ENCODE measurements around the gene RCC1. TPM values are rescaled to one million over a fixed set of nuclear protein-coding genes. Genes with fewer than 3 reads are reported as not detected.

The RCC1 gene
- total RNA-seq, 2 experiments from 2014 or later: 108 to 113 TPM

GRCh38 chr1:28516518-28516956 is 10.7 kb downstream of the RCC1 start:
- CTCF ChIA-PET: interaction anchor here (0.9 to 1.6 kb wide), 4 partner anchors 9 to 361 kb away, joined by 3 to 6 read pairs (median 4); no protein-coding TSS in a partner anchor
- Mint-ChIP-seq H3K9me3 (no peaks in the 10 kb centered on the region), H3K4me3 (peak overlapping the region; percentile 81), H3K27me3 (no peaks in the 10 kb centered on the region), H3K27ac (peak overlapping the region; percentile 91), H3K36me3 (ENCODE audit: low read depth) (peaks cover 40% of the 10 kb centered on the region), H3K4me1 (ENCODE audit: low read depth) (peaks cover 29% of the 10 kb centered on the region)
- POLR2A ChIA-PET: interaction anchor here (0.6 to 6.5 kb wide), 6 partner anchors 9 to 276 kb away, joined by 3 to 79 read pairs (median 4); partner anchors contain the start of genes RCC1 and TAF12
- intact Hi-C loops (cut with micrococcal nuclease): loop anchor here (5.0 kb wide), 3 partner anchors 66 to 361 kb away; partner anchors contain the start of gene TAF12
- ATAC-seq: no peak
- no peak for DNase-seq
- no peak for TF ChIP-seq CTCF (IDR thresholded peaks at IDR 0.05)

GRCh38 chr1:28517649-28517999 is 11.8 kb downstream of the RCC1 start:
- Mint-ChIP-seq H3K9me3 (no peaks in the 10 kb centered on the region), H3K4me1 (ENCODE audit: low read depth) (peaks cover 30% of the 10 kb centered on the region), H3K4me3 (peak overlapping the region; percentile 81), H3K27me3 (no peaks in the 10 kb centered on the region), H3K36me3 (ENCODE audit: low read depth) (peaks cover 38% of the 10 kb centered on the region), H3K27ac (peak overlapping the region; percentile 91)
- intact Hi-C loops (cut with micrococcal nuclease): loop anchor here (5.0 kb wide), 3 partner anchors 65 to 360 kb away; partner anchors contain the start of gene TAF12
- no peak for DNase-seq
- ATAC-seq: peak; percentile 8
- ChIA-PET CTCF (interaction anchor here (1.3 to 2.3 kb wide), 3 partner anchors 8 to 86 kb away, joined by 7 to 10 read pairs (median 7); no protein-coding TSS in a partner anchor), POLR2A (interaction anchor here (1.3 to 6.5 kb wide), 4 partner anchors 10 to 269 kb away, joined by 5 to 79 read pairs (median 42); partner anchors contain the start of genes RCC1 and RNU11)
- TF ChIP-seq CTCF (IDR thresholded peaks at IDR 0.05): no peak

- H3K4me1 Mint-ChIP-seq (ENCODE audit: low read depth): peaks cover 29% of the 10 kb centered on the region
- ChIA-PET CTCF (interaction anchor here (1.0 to 2.3 kb wide), 5 partner anchors 9 to 219 kb away, joined by 3 to 10 read pairs (median 7); partner anchors contain the start of gene YTHDF2), POLR2A (interaction anchor here (0.6 to 6.5 kb wide), 14 partner anchors 10 to 689 kb away, joined by 3 to 79 read pairs (median 4); partner anchors contain the start of genes MED18, RCC1 and RNU11)
- DNase-seq: peak; percentile 93
- peak; percentile 81 for ATAC-seq
- H3K27ac Mint-ChIP-seq: peak overlapping the region; percentile 91
- peak; percentile 99 for TF ChIP-seq CTCF (IDR thresholded peaks at IDR 0.05)
- no peaks in the 10 kb centered on the region for H3K27me3 Mint-ChIP-seq
- intact Hi-C loops (cut with micrococcal nuclease): loop anchor here (5.0 kb wide), 3 partner anchors 64 to 359 kb away; partner anchors contain the start of gene TAF12
- no peaks in the 10 kb centered on the region for H3K9me3 Mint-ChIP-seq
- peak overlapping the region; percentile 81 for H3K4me3 Mint-ChIP-seq
- H3K36me3 Mint-ChIP-seq (ENCODE audit: low read depth): peaks cover 37% of the 10 kb centered on the region
Observed at GRCh38 chr1:28518000-28518744, 12.3 kb downstream of the RCC1 start.

- Mint-ChIP-seq H3K27ac (peak overlapping the region; percentile 91), H3K4me3 (peak overlapping the region; percentile 81), H3K9me3 (no peaks in the 10 kb centered on the region), H3K4me1 (ENCODE audit: low read depth) (peaks cover 29% of the 10 kb centered on the region), H3K36me3 (ENCODE audit: low read depth) (peaks cover 38% of the 10 kb centered on the region), H3K27me3 (no peaks in the 10 kb centered on the region)
- CTCF ChIA-PET: interaction anchor here (1.0 to 2.3 kb wide), 5 partner anchors 10 to 218 kb away, joined by 3 to 10 read pairs (median 7); partner anchors contain the start of gene YTHDF2
- peak; percentile 78 for DNase-seq
- POLR2A ChIA-PET: interaction anchor here (0.6 to 6.5 kb wide), 16 partner anchors 11 to 688 kb away, joined by 3 to 79 read pairs (median 4); partner anchors contain the start of genes MED18, RCC1 and RNU11
- TF ChIP-seq CTCF (IDR thresholded peaks at IDR 0.05): no peak
- intact Hi-C loops (cut with micrococcal nuclease): loop anchor here (5.0 kb wide), 3 partner anchors 63 to 358 kb away; partner anchors contain the start of gene TAF12
- ATAC-seq: peak; percentile 58
Observed at GRCh38 chr1:28518745-28519341, 13.0 kb downstream of the RCC1 start.
